Mesenchymal stem cell (in vitro differentiated cells and primary cell): Measurements from ENCODE around the gene LOXL3.

Source experiments
- DNase-seq: peaks from one replicate; pipeline ENCODE4 v3.0.0-alpha.2; 2013
- H2AFZ ChIP-seq: one replicate; pipeline ENCODE4 v1.6.1; 2013; ENCODE audit warnings: low read depth, mild to moderate bottlenecking, control low read depth, inconsistent platforms, low read length, moderate library complexity
- H2AK5ac ChIP-seq: 2 replicates; pipeline ENCODE4 v1.6.1; 2013; ENCODE audit warnings: low read length, moderate library complexity, mild to moderate bottlenecking, inconsistent platforms; ENCODE audit not compliant: severe bottlenecking
- H2BK120ac ChIP-seq: one replicate; pipeline ENCODE4 v1.6.1; 2013; ENCODE audit warnings: low read depth, mild to moderate bottlenecking, inconsistent platforms, low read length, moderate library complexity
- H2BK12ac ChIP-seq, 2 experiments: one replicate each; pipeline ENCODE4 v1.6.1; 2013; ENCODE audit warnings: inconsistent platforms in 2 of 2, low read length in 2 of 2, mild to moderate bottlenecking in 2 of 2, moderate library complexity in 2 of 2, control low read depth in 1 of 2
- H2BK15ac ChIP-seq: one replicate; pipeline ENCODE4 v1.6.1; 2013; ENCODE audit warnings: mild to moderate bottlenecking, low read depth, inconsistent platforms; ENCODE audit not compliant: poor library complexity, severe bottlenecking
- H2BK5ac ChIP-seq: 2 replicates; pipeline ENCODE4 v1.6.1; 2013; ENCODE audit warnings: low read depth, mild to moderate bottlenecking, low read length, control low read depth, inconsistent platforms; ENCODE audit not compliant: poor library complexity, severe bottlenecking
- H3K14ac ChIP-seq, 2 experiments: one replicate each; pipeline ENCODE4 v1.6.1; 2013; ENCODE audit warnings: inconsistent platforms in 2 of 2, low read length in 2 of 2, control low read depth in 1 of 2, mild to moderate bottlenecking in 1 of 2, moderate library complexity in 1 of 2
- H3K18ac ChIP-seq, 2 experiments: one replicate each; pipeline ENCODE4 v1.6.1; 2013; ENCODE audit warnings: inconsistent platforms in 2 of 2, low read length in 2 of 2, control low read depth in 1 of 2, low read depth in 1 of 2, mild to moderate bottlenecking in 1 of 2
- H3K23ac ChIP-seq, 2 experiments: one replicate each; pipeline ENCODE4 v1.6.1; 2013; ENCODE audit warnings: inconsistent platforms in 2 of 2, low read length in 2 of 2, mild to moderate bottlenecking in 2 of 2, moderate library complexity in 2 of 2, control low read depth in 1 of 2
- H3K27ac ChIP-seq: 2 replicates; pipeline ENCODE4 v1.5.1; 2013; ENCODE audit warnings: mild to moderate bottlenecking, moderate library complexity, low read length, control low read depth, inconsistent platforms; ENCODE audit not compliant: poor library complexity, severe bottlenecking
- H3K27me3 ChIP-seq, 2 experiments: 2 replicates each; pipeline versions ENCODE4 v1.6.1 to v1.7.0; 2013; ENCODE audit warnings: low read length in 2 of 2, mild to moderate bottlenecking in 2 of 2, moderate library complexity in 2 of 2, control low read depth in 1 of 2, inconsistent platforms in 1 of 2; ENCODE audit not compliant: control insufficient read depth in 1 of 2, insufficient read depth in 1 of 2
- H3K36me3 ChIP-seq, 2 experiments: 2 replicates each; pipeline versions ENCODE4 v1.6.1 to v1.7.0; 2013; ENCODE audit warnings: low read length in 2 of 2, control low read depth in 1 of 2, inconsistent platforms in 1 of 2, low read depth in 1 of 2, mild to moderate bottlenecking in 1 of 2; ENCODE audit not compliant: insufficient read depth in 2 of 2, control insufficient read depth in 1 of 2
- H3K4ac ChIP-seq, 2 experiments: one replicate each; pipeline ENCODE4 v1.6.1; 2013; ENCODE audit warnings: inconsistent platforms in 2 of 2, low read length in 2 of 2, mild to moderate bottlenecking in 2 of 2, moderate library complexity in 2 of 2, control low read depth in 1 of 2, low read depth in 1 of 2
- H3K4me1 ChIP-seq: 2 replicates; pipeline ENCODE4 v1.6.1; 2013; ENCODE audit warnings: low read depth, low read length, control low read depth; ENCODE audit not compliant: control insufficient read depth, insufficient read depth
- H3K4me2 ChIP-seq: 2 replicates; pipeline ENCODE4 v1.6.1; 2013; ENCODE audit warnings: low read length, mild to moderate bottlenecking, inconsistent platforms; ENCODE audit not compliant: poor library complexity, severe bottlenecking
- H3K4me3 ChIP-seq, 2 experiments: 2 replicates each; pipeline versions ENCODE4 v1.5.1 to v1.7.0; 2013; ENCODE audit warnings: low read length in 2 of 2, mild to moderate bottlenecking in 2 of 2, control low read depth in 1 of 2, low read depth in 1 of 2; ENCODE audit not compliant: insufficient read depth in 1 of 2
- H3K79me1 ChIP-seq: replicated peaks from 2 replicates; pipeline ENCODE4 v1.6.1; 2013; ENCODE audit warnings: mild to moderate bottlenecking, control low read depth, low read length, inconsistent platforms; ENCODE audit not compliant: poor library complexity, severe bottlenecking
- H3K9ac ChIP-seq: 2 replicates; pipeline ENCODE4 v1.7.0; 2013; ENCODE audit warnings: mild to moderate bottlenecking, low read length, moderate library complexity
- H3K9me3 ChIP-seq: 2 replicates; pipeline ENCODE4 v1.7.0; 2013; ENCODE audit warnings: mild to moderate bottlenecking, low read length; ENCODE audit not compliant: control insufficient read depth
- H4K8ac ChIP-seq: one replicate; pipeline ENCODE4 v1.6.1; 2013; ENCODE audit warnings: inconsistent platforms, mild to moderate bottlenecking, low read length, moderate library complexity
- H4K91ac ChIP-seq: one replicate; pipeline ENCODE4 v1.6.1; 2013; ENCODE audit warnings: mild to moderate bottlenecking, low read length, inconsistent platforms
- WGBS: methylation state at CpG from one replicate; pipeline ENCODE4 v1.1.7; 2013; ENCODE audit warnings: mixed read lengths; 5-methylcytosine and 5-hydroxymethylcytosine counted together

The LOXL3 gene

DNA sequence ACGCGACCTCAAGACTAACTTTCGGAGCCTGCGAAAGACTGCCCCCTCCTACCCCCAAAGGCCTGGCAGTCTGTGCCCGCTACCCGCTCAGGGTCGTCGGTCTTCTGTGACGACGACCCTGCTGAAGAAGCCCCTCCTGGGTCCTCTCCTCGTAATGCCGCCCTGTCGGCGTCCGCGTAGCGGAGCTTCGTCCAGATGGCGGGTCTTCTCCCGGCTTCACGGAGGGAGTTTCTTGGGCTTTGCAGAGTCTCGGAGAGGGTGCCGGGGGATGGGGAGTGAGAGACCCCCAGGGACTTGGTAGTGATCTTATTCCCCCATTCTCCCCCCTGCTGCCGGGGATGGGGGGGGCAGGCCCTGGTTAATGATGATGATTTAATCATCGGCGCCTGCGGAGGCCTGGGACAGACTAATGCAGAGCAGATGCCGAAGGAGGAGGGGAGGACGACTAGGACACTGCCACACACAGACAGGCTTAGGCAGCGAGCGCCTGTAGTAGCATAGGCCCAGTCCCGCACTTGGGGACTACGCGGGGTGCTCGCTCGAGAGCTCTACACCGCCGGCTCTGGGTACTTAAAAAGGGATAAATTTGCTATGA lies 45.7 kb downstream of the LOXL3 start:
- Histone ChIP-seq H3K9me3 (no peaks in the 10 kb centered on the region), H3K4me2 (peak overlapping the region; percentile 99), H3K36me3 (peaks cover 15 to 19% of the 10 kb centered on the region in 2 experiments), H3K14ac (peak overlapping the region in 1 of 2 experiments; percentile 25), H3K27ac (peak overlapping the region; percentile 59), H3K4ac (peak overlapping the region; percentile 84 to 95), H2BK5ac (peak overlapping the region; percentile 20), H2BK120ac (peak overlapping the region; percentile 86), H3K23ac (peak overlapping the region in 1 of 2 experiments; percentile 49), H4K91ac (peak overlapping the region; percentile 77), H4K8ac (peak overlapping the region; percentile 78), H3K27me3 (peaks cover 27 to 35% of the 10 kb centered on the region in 2 experiments), H3K4me3 (peak overlapping the region; percentile 80 to 90), H2AFZ (peak overlapping the region; percentile 81), H2BK15ac (peak overlapping the region; percentile 95), H3K9ac (peak overlapping the region; percentile 96), H2BK12ac (no peak overlapping the region), H3K79me1 (peaks cover 14% of the 10 kb centered on the region), H3K4me1 (peaks cover 35% of the 10 kb centered on the region), H3K18ac (peak overlapping the region; percentile 66 to 92), H2AK5ac (peak overlapping the region; percentile 73)
- 5% methylated on average over 36 of the region's 38 CpGs for WGBS
- DNase-seq: peak; percentile 63

- WGBS: under 1% methylated on average over 51 of the region's 56 CpGs
- peaks cover 41% of the 10 kb centered on the region for H3K4me1 ChIP-seq
These were observed 46.4 kb downstream of the LOXL3 start, which contains the start of gene PCGF1 for GRCh38 chr2:74507145-74507925. TSS of gene PCGF1 (minus strand) at chr2:74507695. CDS start at chr2:74507668, 27 bp downstream.

DNA sequence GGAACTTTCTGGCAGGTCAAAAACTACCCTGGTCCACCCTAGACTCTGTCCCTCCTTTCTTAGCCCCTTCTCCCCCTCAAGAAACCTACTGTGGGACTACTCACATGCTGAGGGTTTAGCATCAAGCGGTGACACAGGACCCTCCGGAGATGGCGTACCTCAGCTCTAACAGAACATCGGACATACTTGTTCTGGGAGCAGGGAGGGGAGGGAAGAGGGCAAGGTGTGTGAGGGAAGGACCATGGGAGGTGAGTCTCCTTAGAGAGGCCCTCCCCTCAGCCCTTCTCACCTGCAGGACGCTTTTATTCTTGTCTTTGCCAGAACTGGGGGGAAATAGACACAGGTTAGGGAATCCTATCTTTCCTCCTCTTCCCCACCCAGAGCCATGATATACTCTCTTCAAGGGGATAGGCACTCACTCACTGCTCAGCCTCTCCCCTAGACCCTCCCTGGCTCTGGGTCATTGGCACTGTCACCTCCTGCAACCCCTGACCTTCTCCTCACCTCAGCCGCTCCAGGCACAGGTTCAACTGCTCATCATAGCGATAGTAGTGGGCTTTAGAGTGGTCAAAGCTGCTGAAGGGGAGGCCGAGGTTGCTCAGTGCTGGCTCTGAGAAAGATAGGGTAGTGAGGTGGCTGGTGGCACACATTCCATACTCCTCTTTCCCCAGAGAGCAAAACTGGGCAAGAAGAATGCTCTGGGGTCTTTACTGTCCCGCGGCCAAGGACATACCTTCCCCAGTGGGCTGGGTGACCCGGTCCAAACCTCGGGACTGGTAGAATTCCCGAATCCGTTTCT lies 48.1 kb downstream of the LOXL3 start:
- H3K27ac ChIP-seq: no peak overlapping the region
- no peak overlapping the region for H3K4ac ChIP-seq
- peak overlapping the region; percentile 46 for H4K8ac ChIP-seq
- peak overlapping the region; percentile 30 for H3K4me2 ChIP-seq
- peak overlapping the region in 1 of 2 experiments; percentile 90 for H3K4me3 ChIP-seq
- H3K27me3 ChIP-seq: peaks cover 5 to 29% of the 10 kb centered on the region in 2 experiments
- H3K36me3 ChIP-seq: peaks cover 15 to 19% of the 10 kb centered on the region in 2 experiments
- no peak overlapping the region for H3K14ac ChIP-seq
- H3K18ac ChIP-seq: no peak overlapping the region
- no peak overlapping the region for H2BK5ac ChIP-seq
- no peak overlapping the region for H2BK15ac ChIP-seq
- peaks cover 44% of the 10 kb centered on the region for H3K4me1 ChIP-seq
- no peak overlapping the region for H3K23ac ChIP-seq
- no peak for DNase-seq
- H2AFZ ChIP-seq: no peak overlapping the region
- no peaks in the 10 kb centered on the region for H3K9me3 ChIP-seq
- H2BK120ac ChIP-seq: no peak overlapping the region
- H2AK5ac ChIP-seq: peak overlapping the region; percentile 10
- peak overlapping the region; percentile 96 for H3K9ac ChIP-seq
- no peak overlapping the region for H4K91ac ChIP-seq
- 94% methylated on average over 12 of the region's 14 CpGs for WGBS
- H3K79me1 ChIP-seq: peaks cover 16% of the 10 kb centered on the region
- peak overlapping the region; percentile 28 to 60 for H2BK12ac ChIP-seq

More at GRCh38 chr2:74507145-74507925, 46.4 kb downstream of the LOXL3 start, which contains the start of gene PCGF1:
- H3K4ac ChIP-seq: peak within 1 kb of the TSS; percentile 95 to 99
- H4K91ac ChIP-seq: peak within 1 kb of the TSS; percentile 100
- peak within 1 kb of the TSS; percentile 96 for H3K27ac ChIP-seq
- H3K4me3 ChIP-seq: peak within 1 kb of the TSS; percentile 80 to 90
- peaks cover 15 to 19% of the 10 kb centered on the region in 2 experiments for H3K36me3 ChIP-seq
- peak; percentile 97 for DNase-seq
- H4K8ac ChIP-seq: peak within 1 kb of the TSS; percentile 100
- H2AFZ ChIP-seq: peak within 1 kb of the TSS; percentile 81
- peak within 1 kb of the TSS; percentile 99 for H3K4me2 ChIP-seq
- H2AK5ac ChIP-seq: peak within 1 kb of the TSS; percentile 73
- peak within 1 kb of the TSS; percentile 97 to 99 for H3K18ac ChIP-seq
- H3K14ac ChIP-seq: peak within 1 kb of the TSS; percentile 25 to 90
- H2BK12ac ChIP-seq: peak within 1 kb of the TSS; percentile 23 to 44
- H2BK120ac ChIP-seq: peak within 1 kb of the TSS; percentile 86
- H2BK5ac ChIP-seq: peak within 1 kb of the TSS; percentile 50
- H3K23ac ChIP-seq: peak within 1 kb of the TSS; percentile 49 to 52
- H3K9ac ChIP-seq: peak within 1 kb of the TSS; percentile 96
- H3K27me3 ChIP-seq: peaks cover 21 to 29% of the 10 kb centered on the region in 2 experiments
- peak within 1 kb of the TSS; percentile 99 for H2BK15ac ChIP-seq
- peaks cover 16% of the 10 kb centered on the region for H3K79me1 ChIP-seq
- H3K9me3 ChIP-seq: no peaks in the 10 kb centered on the region
